HCT116 (cell line): ENCODE data around the gene TOPBP1.

Experiments
- EGR1 ChIP-seq: IDR thresholded peaks from 2 replicates; pipeline ENCODE4 v1.6.1; 2012; ENCODE audit warnings: low read depth
- EZH2 ChIP-seq: fragments of 200-600 bp; sonication (generic); IDR thresholded peaks from 2 replicates; pipeline ENCODE4 v1.6.1; 2017; ENCODE audit warnings: antibody characterized with exemption, mixed run types
- EZH2phosphoT487 ChIP-seq: fragments of 200-600 bp; IDR thresholded peaks from 2 replicates; pipeline ENCODE4 v1.6.1; 2018; ENCODE audit warnings: antibody characterized with exemption, borderline replicate concordance
- POLR2A ChIP-seq: IDR thresholded peaks from 2 replicates; pipeline ENCODE4 v1.7.0; 2011; ENCODE audit warnings: borderline replicate concordance; ENCODE audit not compliant: insufficient read depth, insufficient read length; ENCODE audit errors: extremely low read depth
- POLR2AphosphoS5 ChIP-seq: IDR thresholded peaks from 2 replicates; pipeline ENCODE4 v1.6.1; 2011; ENCODE audit warnings: mild to moderate bottlenecking, low read depth, low read length, moderate library complexity
- RAD21 ChIP-seq: IDR thresholded peaks from 2 replicates; pipeline ENCODE4 v1.6.1; 2012; ENCODE audit warnings: low read depth, mild to moderate bottlenecking
- REST ChIP-seq: IDR thresholded peaks from 2 replicates; pipeline ENCODE4 v1.6.1; 2012; ENCODE audit warnings: low read depth
- SRF ChIP-seq: IDR thresholded peaks from 2 replicates; pipeline ENCODE4 v1.6.1; 2012; ENCODE audit warnings: low read depth
- ZBTB33 ChIP-seq: IDR thresholded peaks from 2 replicates; pipeline ENCODE4 v1.6.1; 2011; ENCODE audit warnings: mild to moderate bottlenecking, low read length, moderate library complexity; ENCODE audit not compliant: insufficient replicate concordance; ENCODE audit errors: extremely low read depth
- ZNF274 ChIP-seq: fragments of 200-500 bp; sonication (Bioruptor generic); IDR thresholded peaks from 2 replicates; pipeline ENCODE4 v1.6.1; 2014; ENCODE audit warnings: mild to moderate bottlenecking, low read depth, low read length, inconsistent platforms
- TF ChIP-seq, protein P1 (sequence below): IDR thresholded peaks from 2 replicates; pipeline ENCODE4 v1.6.1; 2012
- TF ChIP-seq, protein P2 (sequence below), 3 experiments: fragments of 200-600 bp in 1 of 3; sonication (generic) in 1 of 3; IDR thresholded peaks in 2 of 3; conservative IDR thresholded peaks in 1 of 3; 2 replicates each; pipeline ENCODE4 v1.5.1; 2012 to 2017; ENCODE audit warnings: low read depth in 2 of 3, low read length in 2 of 3, antibody characterized with exemption in 1 of 3, borderline replicate concordance in 1 of 3, control low read depth in 1 of 3, mild to moderate bottlenecking in 1 of 3, mixed read lengths in 1 of 3, mixed run types in 1 of 3, moderate library complexity in 1 of 3; ENCODE audit not compliant: insufficient read depth in 1 of 3

DNA sequence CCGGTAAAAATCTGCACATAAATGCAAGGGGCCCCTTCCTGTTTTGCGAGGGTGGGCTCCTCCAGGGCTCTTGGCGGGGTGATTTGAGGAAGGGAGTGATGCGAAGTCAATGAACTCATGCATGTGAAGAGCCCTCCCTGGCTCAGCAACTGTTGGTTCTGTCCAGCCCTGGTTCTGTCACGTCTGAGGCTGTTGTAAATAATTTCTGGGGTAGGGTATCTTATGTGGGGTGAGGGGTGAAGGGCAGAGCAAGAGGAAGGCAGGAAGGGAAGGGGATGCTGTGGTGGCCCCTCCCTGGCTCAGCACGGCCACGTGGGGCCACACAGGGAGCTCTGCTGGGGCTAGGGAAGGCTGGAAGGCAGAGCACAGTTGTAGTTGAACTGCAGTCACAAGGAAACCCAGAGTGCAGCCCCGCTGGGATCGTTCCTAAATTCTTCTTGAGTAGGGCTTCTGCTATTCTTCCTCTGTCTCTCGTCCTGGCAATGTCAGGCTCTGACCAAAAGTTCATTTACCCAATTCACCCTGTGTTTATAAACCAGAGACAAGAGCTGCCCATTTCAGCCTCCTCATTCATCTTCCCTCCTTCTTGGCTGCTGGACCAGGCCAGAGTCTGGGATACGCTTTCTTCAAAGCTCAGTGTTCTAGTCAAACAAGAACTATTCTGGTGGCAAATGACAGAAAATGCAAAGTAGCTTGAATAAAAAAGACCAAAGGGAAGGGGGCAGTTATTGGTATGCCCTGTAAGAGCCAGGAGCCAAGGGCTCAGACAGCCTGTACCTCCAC is 14.8 kb upstream of the TOPBP1 start:
- no peak for TF ChIP-seq POLR2A
- TF ChIP-seq ZNF274: no peak
- TF ChIP-seq EZH2phosphoT487: no peak
- TF ChIP-seq, protein P1, sequence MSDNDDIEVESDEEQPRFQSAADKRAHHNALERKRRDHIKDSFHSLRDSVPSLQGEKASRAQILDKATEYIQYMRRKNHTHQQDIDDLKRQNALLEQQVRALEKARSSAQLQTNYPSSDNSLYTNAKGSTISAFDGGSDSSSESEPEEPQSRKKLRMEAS: no peak
- TF ChIP-seq POLR2AphosphoS5: no peak
- TF ChIP-seq, protein P2, sequence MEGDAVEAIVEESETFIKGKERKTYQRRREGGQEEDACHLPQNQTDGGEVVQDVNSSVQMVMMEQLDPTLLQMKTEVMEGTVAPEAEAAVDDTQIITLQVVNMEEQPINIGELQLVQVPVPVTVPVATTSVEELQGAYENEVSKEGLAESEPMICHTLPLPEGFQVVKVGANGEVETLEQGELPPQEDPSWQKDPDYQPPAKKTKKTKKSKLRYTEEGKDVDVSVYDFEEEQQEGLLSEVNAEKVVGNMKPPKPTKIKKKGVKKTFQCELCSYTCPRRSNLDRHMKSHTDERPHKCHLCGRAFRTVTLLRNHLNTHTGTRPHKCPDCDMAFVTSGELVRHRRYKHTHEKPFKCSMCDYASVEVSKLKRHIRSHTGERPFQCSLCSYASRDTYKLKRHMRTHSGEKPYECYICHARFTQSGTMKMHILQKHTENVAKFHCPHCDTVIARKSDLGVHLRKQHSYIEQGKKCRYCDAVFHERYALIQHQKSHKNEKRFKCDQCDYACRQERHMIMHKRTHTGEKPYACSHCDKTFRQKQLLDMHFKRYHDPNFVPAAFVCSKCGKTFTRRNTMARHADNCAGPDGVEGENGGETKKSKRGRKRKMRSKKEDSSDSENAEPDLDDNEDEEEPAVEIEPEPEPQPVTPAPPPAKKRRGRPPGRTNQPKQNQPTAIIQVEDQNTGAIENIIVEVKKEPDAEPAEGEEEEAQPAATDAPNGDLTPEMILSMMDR (IDR thresholded peaks at IDR 0.05 in 2 of 3, conservative IDR thresholded peaks at IDR 0.05 in 1 of 3; ENCODE audit: borderline replicate concordance in 1 of 3, insufficient read depth in 1 of 3, low read depth in 2 of 3, low read length in 2 of 3): no peak
- TF ChIP-seq SRF: no peak
- no peak for TF ChIP-seq RAD21
- no peak for TF ChIP-seq ZBTB33
- TF ChIP-seq REST: no peak
- no peak for TF ChIP-seq EZH2
- no peak for TF ChIP-seq EGR1
